Peyer's patch (tissue), 4 donors: Measurements from ENCODE around the gene MLF2.

ENCODE experiments used
- CTCF ChIP-seq, 6 experiments: fragments of 450-650 bp in 4 of 6; fragments of 200-600 bp in 2 of 6; sonication (generic) in 1 of 6; IDR thresholded peaks; one replicate each; pipeline ENCODE4 v1.5.1; 2017 to 2019; ENCODE audit warnings: antibody characterized with exemption in 6 of 6, mild to moderate bottlenecking in 3 of 6, moderate library complexity in 1 of 6
- POLR2A ChIP-seq, 2 donors: fragments of 450-650 bp; IDR thresholded peaks; one replicate each; pipeline ENCODE4 v1.5.1; 2017; ENCODE audit warnings: antibody characterized with exemption in 2 of 2, mild to moderate bottlenecking in 2 of 2, moderate library complexity in 2 of 2

GRCh38 chr12:6786416-6787094 is 33.6 kb upstream of the MLF2 start:
- TF ChIP-seq CTCF (IDR thresholded peaks at IDR 0.05) (no peak), POLR2A (IDR thresholded peaks at IDR 0.05) (no peak)
